B cell (primary cell): ENCODE measurements around the gene TSPAN18. TPM values are rescaled to one million over a fixed set of nuclear protein-coding genes. Genes with fewer than 3 reads are reported as not detected.

Source experiments
- ATAC-seq: fragments of 200-7000 bp; cut with Tn5 transposase; one replicate; pipeline ENCODE4 v1.10.0; 2021; ENCODE audit warnings: low read depth, mild to moderate bottlenecking, moderate number of reproducible peaks, moderate library complexity
- CTCF ChIA-PET: fragments of 350-600 bp; sonication (Branson Sonifier 250); formaldehyde crosslinking; loops from one replicate; lab custom pipeline; 2021; ENCODE audit warnings: antibody characterized with exemption, inconsistent platforms; lab: Charles Lee
- POLR2A ChIA-PET: fragments of 350-600 bp; sonication (Branson Sonifier 250); formaldehyde crosslinking; loops from one replicate; lab custom pipeline; 2021; ENCODE audit warnings: antibody characterized with exemption; lab: Charles Lee
- DNase-seq: peaks from one replicate; pipeline ENCODE4 v3.0.0; 2013
- H2AFZ ChIP-seq: 2 replicates; pipeline ENCODE4 v1.6.1; 2012; ENCODE audit warnings: mild to moderate bottlenecking, low read depth, low read length; ENCODE audit not compliant: insufficient read depth, poor library complexity, severe bottlenecking
- H3K27ac ChIP-seq, 2 donors: 1 replicate in 1 of 2; 2 replicates in 1 of 2; pipeline ENCODE4 v1.5.1; 2012 to 2013; ENCODE audit warnings: low read length in 2 of 2, mild to moderate bottlenecking in 2 of 2, moderate library complexity in 1 of 2
- H3K27me3 ChIP-seq, 4 experiments: fragments of 200-600 bp in 1 of 4; sonication (generic) in 1 of 4; replicated peaks in 1 of 4; 1 replicate in 2 of 4; 2 replicates in 2 of 4; pipeline versions ENCODE4 v1.6.1 to v1.7.0; 2013 to 2016; ENCODE audit warnings: low read length in 3 of 4, mild to moderate bottlenecking in 2 of 4, mixed read lengths in 1 of 4, moderate library complexity in 1 of 4; ENCODE audit not compliant: insufficient read depth in 4 of 4, control insufficient read depth in 3 of 4; ENCODE audit errors: control extremely low read depth in 1 of 4
- H3K36me3 ChIP-seq, 2 experiments: replicated peaks in 1 of 2; 1 replicate in 1 of 2; 2 replicates in 1 of 2; pipeline versions ENCODE4 v1.6.1 to v1.7.1; 2013; ENCODE audit warnings: low read length in 1 of 2; ENCODE audit not compliant: insufficient read depth in 2 of 2, control insufficient read depth in 1 of 2; ENCODE audit errors: control extremely low read depth in 1 of 2, extremely low read depth in 1 of 2
- H3K4me1 ChIP-seq, 2 donors: fragments of 200-600 bp in 1 of 2; sonication (generic) in 1 of 2; 1 replicate in 1 of 2; 2 replicates in 1 of 2; pipeline versions ENCODE4 v1.5.1 to v1.6.1; 2013 to 2017; ENCODE audit warnings: low read length in 2 of 2; ENCODE audit not compliant: control insufficient read depth in 2 of 2, insufficient read depth in 2 of 2
- H3K4me2 ChIP-seq: replicated peaks from 2 replicates; pipeline ENCODE3; 2012; ENCODE audit warnings: mild to moderate bottlenecking, low read depth, low read length; ENCODE audit not compliant: poor library complexity, severe bottlenecking
- H3K4me3 ChIP-seq, 5 experiments: fragments of 200-600 bp in 1 of 5; sonication (generic) in 1 of 5; 1 replicate in 3 of 5; 2 replicates in 2 of 5; pipeline versions ENCODE4 v1.5.1 to v1.7.0; 2011 to 2016; ENCODE audit warnings: low read length in 4 of 5, mild to moderate bottlenecking in 4 of 5, low read depth in 2 of 5, control low read depth in 1 of 5, moderate library complexity in 1 of 5; ENCODE audit not compliant: insufficient read depth in 1 of 5; ENCODE audit errors: control extremely low read depth in 1 of 5, extremely low read depth in 1 of 5
- H3K79me2 ChIP-seq: fragments of 200-600 bp; sonication (generic); one replicate; pipeline ENCODE4 v1.6.0; 2016; ENCODE audit warnings: low read length; ENCODE audit not compliant: control insufficient read depth, insufficient read depth
- H3K9ac ChIP-seq: fragments of 200-600 bp; sonication (generic); 2 replicates; pipeline ENCODE4 v1.6.1; 2017; ENCODE audit warnings: mild to moderate bottlenecking, low read length, moderate library complexity
- H3K9me3 ChIP-seq, 3 donors: one replicate each; pipeline versions ENCODE4 v1.6.1 to v1.7.1; 2013; ENCODE audit warnings: low read length in 2 of 3; ENCODE audit not compliant: control insufficient read depth in 2 of 3, insufficient read depth in 1 of 3; ENCODE audit errors: control extremely low read depth in 1 of 3
- H4K20me1 ChIP-seq: 2 replicates; pipeline ENCODE4 v1.6.0; 2012; ENCODE audit warnings: mild to moderate bottlenecking, low read length; ENCODE audit not compliant: insufficient read depth, control insufficient read depth, poor library complexity, severe bottlenecking
- H3K27ac Mint-ChIP-seq: one replicate; pipeline ENCODE4 v1.8.0; 2021; ENCODE audit warnings: mixed read lengths
- H3K27me3 Mint-ChIP-seq: one replicate; pipeline ENCODE4 v1.8.0; 2021; ENCODE audit warnings: mixed read lengths
- H3K4me1 Mint-ChIP-seq: one replicate; pipeline ENCODE4 v1.8.0; 2021; ENCODE audit warnings: mixed read lengths
- H3K4me3 Mint-ChIP-seq: one replicate; pipeline ENCODE4 v1.8.0; 2021; ENCODE audit warnings: mixed read lengths
- H3K9me3 Mint-ChIP-seq: one replicate; pipeline ENCODE4 v1.8.0; 2022; ENCODE audit warnings: mixed read lengths; ENCODE audit not compliant: insufficient read depth
- EZH2 ChIP-seq: IDR thresholded peaks from 2 replicates; pipeline ENCODE4 v1.6.1; 2012; ENCODE audit warnings: borderline replicate concordance, low read depth, mild to moderate bottlenecking, moderate library complexity, low read length; ENCODE audit not compliant: insufficient read depth, poor library complexity, severe bottlenecking
- WGBS: methylation state at CpG from one replicate; pipeline ENCODE4 v1.1.5; 2013; ENCODE audit warnings: missing lambda C conversion rate; ENCODE audit not compliant: insufficient coverage; 5-methylcytosine and 5-hydroxymethylcytosine counted together
- intact Hi-C: fragments of 100-400 bp; cut with micrococcal nuclease; formaldehyde crosslinking; loops from one replicate; pipeline ENCODE4 v1.10.0; 2022
- polyA plus RNA-seq: library from polyadenylated mRNA; depleted of rRNA; stranded (reverse); fragments of >200 nt; gene quantifications from 2 replicates; pipeline ENCODE4 v1.2.3, GENCODE V29; 2012
- total RNA-seq, 2 donors: library from RNA; stranded (reverse); fragments of 120-200 nt in 1 of 2; gene quantifications; 1 replicate in 1 of 2; 2 replicates in 1 of 2; pipeline versions ENCODE4 v1.2.3 to v1.2.4, GENCODE V29; 2013 to 2022
- TF ChIP-seq, protein P1 (sequence below): fragments of 200-600 bp; IDR thresholded peaks from one replicate; pipeline ENCODE4 v1.8.0; 2022; ENCODE audit warnings: antibody characterized with exemption, mild to moderate bottlenecking

The TSPAN18 gene
- total and polyA plus RNA-seq, 2 donors (not counting 1 experiment from before 2014, with no cell fraction given), result 0.75 to 2.0 TPM

DNA sequence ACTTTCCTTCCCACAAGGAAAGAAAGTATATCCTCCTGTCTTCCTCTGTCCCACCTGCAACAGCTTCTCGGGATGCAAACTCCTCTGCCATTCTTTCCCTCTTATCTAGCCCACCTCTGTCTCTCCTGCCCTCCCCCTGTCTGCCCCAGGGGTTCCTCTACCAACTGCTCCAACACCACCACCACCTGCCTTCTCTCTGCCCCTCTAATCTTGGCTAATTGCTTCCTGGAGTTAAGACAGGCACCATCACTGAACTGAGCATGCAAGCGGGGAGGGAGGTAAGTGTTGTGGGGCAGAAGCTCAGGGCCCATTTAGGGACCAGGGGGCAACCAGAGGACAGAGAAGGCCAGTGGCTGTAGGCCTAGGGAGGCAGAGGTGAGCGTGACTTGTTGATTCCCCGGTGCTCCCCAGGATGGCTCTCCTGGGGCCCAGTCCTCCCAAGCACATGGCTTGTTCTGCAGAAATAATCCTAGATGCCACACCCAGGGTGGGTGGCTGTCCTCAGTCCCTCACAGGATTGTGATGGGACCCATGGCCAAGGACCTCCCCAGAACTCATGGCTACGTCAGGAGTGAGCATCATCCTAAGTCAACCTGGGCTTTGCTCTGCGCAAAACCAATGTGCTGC is 112.8 kb downstream of the TSPAN18 start:
- ChIA-PET POLR2A (no interaction called here), CTCF (no interaction called here)
- H3K9me3 Mint-ChIP-seq, result peaks cover 5% of the 10 kb centered on the region
- no peak overlapping the region for H3K9ac ChIP-seq
- H3K27ac Mint-ChIP-seq, result no peak overlapping the region
- intact Hi-C loops, result no loop called here
- H3K27me3 ChIP-seq, result peaks cover 0 to 2% (median 0%) of the 10 kb centered on the region in 4 experiments
- TF ChIP-seq, protein P1, sequence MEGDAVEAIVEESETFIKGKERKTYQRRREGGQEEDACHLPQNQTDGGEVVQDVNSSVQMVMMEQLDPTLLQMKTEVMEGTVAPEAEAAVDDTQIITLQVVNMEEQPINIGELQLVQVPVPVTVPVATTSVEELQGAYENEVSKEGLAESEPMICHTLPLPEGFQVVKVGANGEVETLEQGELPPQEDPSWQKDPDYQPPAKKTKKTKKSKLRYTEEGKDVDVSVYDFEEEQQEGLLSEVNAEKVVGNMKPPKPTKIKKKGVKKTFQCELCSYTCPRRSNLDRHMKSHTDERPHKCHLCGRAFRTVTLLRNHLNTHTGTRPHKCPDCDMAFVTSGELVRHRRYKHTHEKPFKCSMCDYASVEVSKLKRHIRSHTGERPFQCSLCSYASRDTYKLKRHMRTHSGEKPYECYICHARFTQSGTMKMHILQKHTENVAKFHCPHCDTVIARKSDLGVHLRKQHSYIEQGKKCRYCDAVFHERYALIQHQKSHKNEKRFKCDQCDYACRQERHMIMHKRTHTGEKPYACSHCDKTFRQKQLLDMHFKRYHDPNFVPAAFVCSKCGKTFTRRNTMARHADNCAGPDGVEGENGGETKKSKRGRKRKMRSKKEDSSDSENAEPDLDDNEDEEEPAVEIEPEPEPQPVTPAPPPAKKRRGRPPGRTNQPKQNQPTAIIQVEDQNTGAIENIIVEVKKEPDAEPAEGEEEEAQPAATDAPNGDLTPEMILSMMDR, result no peak
- no peak for TF ChIP-seq EZH2
- no peaks in the 10 kb centered on the region for H3K36me3 ChIP-seq
- no peaks in the 10 kb centered on the region for H3K4me1 ChIP-seq
- H3K4me3 ChIP-seq, result no peak overlapping the region
- WGBS, result 98% methylated on average over 5 of the region's 6 CpGs
- no peaks in the 10 kb centered on the region for H3K4me1 Mint-ChIP-seq
- H3K9me3 ChIP-seq, result peaks cover 1 to 5% (median 3%) of the 10 kb centered on the region in 3 donors
- H3K4me2 ChIP-seq, result no peak overlapping the region
- DNase-seq (no peak), ATAC-seq (no peak)
- no peak overlapping the region for H2AFZ ChIP-seq
- H3K4me3 Mint-ChIP-seq, result no peak overlapping the region
- no peaks in the 10 kb centered on the region for H3K79me2 ChIP-seq
- no peaks in the 10 kb centered on the region for H4K20me1 ChIP-seq
- H3K27ac ChIP-seq, result no peak overlapping the region
- H3K27me3 Mint-ChIP-seq, result peaks cover 9% of the 10 kb centered on the region

DNA sequence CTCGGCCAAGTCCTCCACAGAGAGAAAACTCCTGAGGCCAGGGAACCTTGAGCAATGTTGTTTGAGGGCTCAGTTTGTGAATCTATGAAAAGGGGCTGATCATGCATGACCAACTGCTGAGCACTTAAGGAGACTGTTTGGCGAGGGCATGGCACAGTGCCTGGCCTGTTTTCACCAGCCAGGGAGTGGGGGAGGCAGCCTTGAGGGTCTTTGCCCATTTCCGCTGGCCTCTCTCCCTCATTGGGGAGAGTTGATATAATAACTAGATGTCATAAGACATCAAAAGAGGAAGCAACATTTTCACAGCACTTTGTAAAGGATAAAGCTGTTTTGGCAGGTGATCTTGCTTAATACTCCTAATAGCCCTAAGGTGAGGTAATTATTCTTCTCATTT is 113.3 kb downstream of the TSPAN18 start:
- no peak overlapping the region for H3K27ac ChIP-seq

More for the DNA sequence above, 113.3 kb downstream of the TSPAN18 start:
- no peak for DNase-seq
- ChIA-PET POLR2A (no interaction called here), CTCF (no interaction called here)
- Mint-ChIP-seq H3K27me3 (peaks cover 9% of the 10 kb centered on the region), H3K4me1 (no peaks in the 10 kb centered on the region), H3K27ac (no peak overlapping the region), H3K4me3 (no peak overlapping the region), H3K9me3 (peaks cover 5% of the 10 kb centered on the region)
- Histone ChIP-seq H3K4me2 (no peak overlapping the region), H3K9me3 (peaks cover 1 to 5% (median 3%) of the 10 kb centered on the region in 3 donors), H3K36me3 (no peaks in the 10 kb centered on the region), H3K27me3 (peaks cover 0 to 2% (median 0%) of the 10 kb centered on the region in 4 experiments), H3K9ac (no peak overlapping the region), H3K4me3 (no peak overlapping the region), H3K4me1 (no peaks in the 10 kb centered on the region), H4K20me1 (no peaks in the 10 kb centered on the region), H2AFZ (no peak overlapping the region), H3K79me2 (no peaks in the 10 kb centered on the region)
- no peak for TF ChIP-seq EZH2
- TF ChIP-seq, protein P1, result no peak
- whole genome bisulfite sequencing, result 86% methylated on average over 2 of the region's 3 CpGs
- intact Hi-C loops, result no loop called here
- no peak for ATAC-seq
